Measurements from ENCODE around the gene PRR33. TPM values are rescaled to one million over a fixed set of nuclear protein-coding genes. Genes with fewer than 3 reads are reported as not detected.

The PRR33 gene
- total and polyA plus RNA-seq, 2 donors (not counting 3 experiments of a cell fraction or from before 2014, with no cell fraction given): not detected

DNA sequence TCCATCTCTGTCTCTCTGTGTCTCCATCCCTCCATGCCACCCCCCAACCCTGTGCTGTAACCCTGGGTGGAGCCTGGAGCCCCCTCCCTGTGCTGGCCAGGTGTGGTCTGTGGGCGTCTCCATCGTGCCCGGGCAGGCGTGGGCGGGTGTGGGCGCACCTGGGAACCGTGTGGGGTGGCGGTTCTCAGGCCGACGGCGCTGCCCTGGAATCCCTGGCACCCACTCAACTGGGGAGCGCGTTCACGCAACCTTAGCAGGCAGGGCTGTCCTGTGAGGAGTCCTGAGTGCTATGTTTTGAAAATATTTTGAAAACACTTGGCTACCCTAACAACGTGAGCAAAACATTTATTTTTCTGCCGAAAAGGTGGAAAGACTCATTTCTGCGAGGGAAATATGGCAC is 32.5 kb upstream of the PRR33 start:
- no TSS peak for BruUV-seq (replicated peaks)
- no peak for DNase-seq (ENCODE audit: low read depth, low spot score)
- TF ChIP-seq GATA2 (IDR thresholded peaks at IDR 0.05; ENCODE audit: insufficient read depth, insufficient read length, low read depth, low read length) (no peak), MAX (IDR thresholded peaks at IDR 0.05; ENCODE audit: insufficient read depth, insufficient read length) (no peak), FOS (IDR thresholded peaks at IDR 0.05; ENCODE audit: borderline replicate concordance, insufficient read depth, low read length) (no peak), CTCF (IDR thresholded peaks at IDR 0.05; ENCODE audit: extremely low read depth in 1 of 2, insufficient read depth in 1 of 2, low read depth in 1 of 2, low read length in 2 of 2) (no peak), JUN (IDR thresholded peaks at IDR 0.05; ENCODE audit: borderline replicate concordance, insufficient read depth, insufficient read length, low read depth) (no peak), MYC (IDR thresholded peaks at IDR 0.05; ENCODE audit: low read depth, low read length) (no peak), POLR2AphosphoS5 (IDR thresholded peaks at IDR 0.05; ENCODE audit: insufficient read depth, low read depth, low read length) (no peak), POLR2A (IDR thresholded peaks at IDR 0.05; ENCODE audit: low read depth, low read length) (no peak), EZH2 (IDR thresholded peaks at IDR 0.05; ENCODE audit: borderline replicate concordance, low read depth, low read length, severe bottlenecking) (no peak)
- H3K4me3 ChIP-seq (replicated peaks in 1 of 3; ENCODE audit: insufficient read depth in 1 of 3, low read depth in 1 of 3, low read length in 3 of 3): no peak overlapping the region
- dilution Hi-C loops (cut with MboI; ENCODE audit: extremely low pct_ligation_motif_present, low sequenced_read_pairs) (no loop called here), intact Hi-C loops (cut with micrococcal nuclease) (no loop called here)
- no peak overlapping the region for H2AFZ ChIP-seq (ENCODE audit: low read depth, low read length)
- no peaks in the 10 kb centered on the region for H3K79me2 ChIP-seq (ENCODE audit: control insufficient read depth, insufficient read depth, low read length)
- H3K4me2 ChIP-seq (ENCODE audit: insufficient read depth, low read length): no peak overlapping the region
- H4K20me1 ChIP-seq (replicated peaks; ENCODE audit: control insufficient read depth, extremely low read depth, insufficient read depth, low read length): no peaks in the 10 kb centered on the region
- H3K9me3 ChIP-seq (replicated peaks; ENCODE audit: control insufficient read depth, insufficient read depth, low read length): no peaks in the 10 kb centered on the region
- no peaks in the 10 kb centered on the region for H3K9me1 ChIP-seq (replicated peaks; ENCODE audit: control insufficient read depth, extremely low read depth, insufficient read depth, low read length)
- H3K9ac ChIP-seq (replicated peaks; ENCODE audit: extremely low read depth, insufficient read depth, low read length): no peak overlapping the region
- no peaks in the 10 kb centered on the region for H3K4me1 ChIP-seq (ENCODE audit: control insufficient read depth, extremely low read depth, insufficient read depth, low read length)
- no peak for FAIRE-seq
- H3K27ac ChIP-seq (ENCODE audit: insufficient read depth, low read depth, low read length): no peak overlapping the region
- no peaks in the 10 kb centered on the region for H3K36me3 ChIP-seq (ENCODE audit: control insufficient read depth in 2 of 2, extremely low read depth in 1 of 2, insufficient read depth in 2 of 2, low read length in 2 of 2)
- POLR2A ChIA-PET: no interaction called here
- H3K27me3 ChIP-seq (ENCODE audit: control insufficient read depth in 2 of 2, insufficient read depth in 2 of 2, low read length in 2 of 2): no peaks in the 10 kb centered on the region
- CTCF ChIA-PET: no interaction called here
